HG03354 (cell line): ENCODE data around the gene BOLA1.
"Not testable (repeated sequence)": the region's sequence is repeated elsewhere in the genome, so short reads cannot be mapped to it uniquely, and the experiment has no call there.

Source experiments
- ATAC-seq: cut with Tn5 transposase; IDR thresholded peaks from one replicate; pipeline ENCODE4 v1.9.1; 2021; ENCODE audit warnings: mild to moderate bottlenecking; ENCODE audit not compliant: unreplicated experiment, poor library complexity, severe bottlenecking

BOLA1 gene

GRCh38 chr1:149899460-149900284 is at the start of gene BOLA1:
TSS of gene BOLA1 (plus strand) at chr1:149899568. CDS start at chr1:149900060, 492 bp downstream.
- ATAC-seq = peak; percentile 94

- no peak for ATAC-seq
These were observed 49.4 kb upstream of the BOLA1 start for GRCh38 chr1:149849947-149850360.

GRCh38 chr1:149850732-149851345 is 48.5 kb upstream of the BOLA1 start:
- peak; percentile 64 for ATAC-seq

GRCh38 chr1:149851585-149852213 is 47.7 kb upstream of the BOLA1 start:
- peak; percentile 45 for ATAC-seq

- ATAC-seq = peak; percentile 24
These were observed 47.1 kb upstream of the BOLA1 start for GRCh38 chr1:149852263-149852662.

GRCh38 chr1:149860271-149860670 is 39.1 kb upstream of the BOLA1 start:
- ATAC-seq = not testable (repeated sequence)

- peak; percentile 66 for ATAC-seq
These were observed 38.5 kb upstream of the BOLA1 start for GRCh38 chr1:149860684-149861496.

- ATAC-seq = peak; percentile 13
These were observed 37.8 kb upstream of the BOLA1 start for GRCh38 chr1:149861497-149862054.

- not testable (repeated sequence) for ATAC-seq
These were observed 32.5 kb upstream of the BOLA1 start for GRCh38 chr1:149866887-149867286.

- ATAC-seq = not testable (repeated sequence)
These were observed 26.3 kb upstream of the BOLA1 start for GRCh38 chr1:149873060-149873459.

- ATAC-seq = no peak
These were observed 22.0 kb upstream of the BOLA1 start for GRCh38 chr1:149877211-149877946.

- no peak for ATAC-seq
These were observed 19.8 kb upstream of the BOLA1 start for GRCh38 chr1:149879556-149879955.

GRCh38 chr1:149881876-149882275 is 17.5 kb upstream of the BOLA1 start:
- no peak for ATAC-seq

- no peak for ATAC-seq
These were observed 15.6 kb upstream of the BOLA1 start for GRCh38 chr1:149883598-149884247.

GRCh38 chr1:149884433-149885338 is 14.7 kb upstream of the BOLA1 start:
- ATAC-seq = no peak

- no peak for ATAC-seq
These were observed 13.8 kb upstream of the BOLA1 start for GRCh38 chr1:149885339-149886120.

GRCh38 chr1:149886121-149886395 is 13.3 kb upstream of the BOLA1 start:
- ATAC-seq = not testable (repeated sequence)
